Activated CD4-positive, CD25-positive, alpha-beta regulatory T cell treated with anti-CD3 and anti-CD28 coated beads, Interleukin-2, amount 50 U/mL, for 24 hours (primary cell): Measurements from ENCODE around the gene AGBL4.
"Not testable (repeated sequence)": the region's sequence is repeated elsewhere in the genome, so short reads cannot be mapped to it uniquely, and the experiment has no call there.

ENCODE experiments used
- ATAC-seq, 2 donors: fragments of 150-1000 bp; cut with Tn5 transposase; one replicate each; pipeline ENCODE4 v1.10.0; 2021; ENCODE audit warnings: mild to moderate bottlenecking in 1 of 2, moderate library complexity in 1 of 2

The AGBL4 gene

DNA sequence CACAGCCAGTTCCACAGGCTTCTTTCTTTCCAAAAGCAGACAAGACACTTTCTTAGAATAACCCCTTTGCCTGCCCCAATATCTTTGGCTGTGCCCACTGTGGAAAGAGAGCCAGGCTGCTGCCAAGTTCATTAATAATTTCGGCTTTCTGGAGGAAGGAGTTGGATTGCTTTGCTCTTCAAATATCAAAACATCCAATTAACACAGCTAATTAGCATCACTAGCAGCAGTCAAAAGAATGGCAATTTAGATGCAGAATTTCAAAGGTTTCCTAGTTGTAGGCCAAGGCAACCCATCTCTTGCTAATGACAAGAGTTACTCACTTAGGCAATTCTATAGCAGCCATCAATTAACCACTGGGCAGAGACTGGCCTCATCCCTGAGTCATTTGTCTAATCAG is 1460.7 kb downstream of the AGBL4 start:
- ATAC-seq = no peak

- no peak for ATAC-seq
Observed at GRCh38 chr1:48561444-48561843, 1462.3 kb downstream of the AGBL4 start.

- no peak for ATAC-seq
Observed at GRCh38 chr1:48560577-48560976, 1463.2 kb downstream of the AGBL4 start.

DNA sequence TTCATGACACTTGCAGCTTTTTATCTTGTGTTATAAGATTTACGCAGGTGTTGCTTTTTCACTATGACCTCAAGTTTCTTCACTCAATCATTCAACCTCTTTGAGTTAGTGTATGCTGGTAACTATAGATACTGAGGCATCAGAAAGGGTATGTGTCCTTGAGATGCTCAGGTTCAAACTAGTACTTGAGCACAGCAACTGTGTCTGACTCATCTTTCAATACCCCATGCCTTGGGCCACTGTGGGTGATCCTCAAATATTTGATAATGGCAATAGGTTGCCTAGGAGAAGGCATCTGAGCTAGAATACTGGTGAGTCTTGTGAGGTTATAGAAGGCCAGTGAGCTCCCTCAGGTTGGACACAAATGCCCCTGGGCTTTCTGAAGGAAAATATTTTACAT is 1463.6 kb downstream of the AGBL4 start:
- no peak for ATAC-seq

GRCh38 chr1:48558366-48558765 is 1465.4 kb downstream of the AGBL4 start:
- no peak for ATAC-seq

- no peak for ATAC-seq
Observed at GRCh38 chr1:48556186-48556850, 1467.4 kb downstream of the AGBL4 start.

DNA sequence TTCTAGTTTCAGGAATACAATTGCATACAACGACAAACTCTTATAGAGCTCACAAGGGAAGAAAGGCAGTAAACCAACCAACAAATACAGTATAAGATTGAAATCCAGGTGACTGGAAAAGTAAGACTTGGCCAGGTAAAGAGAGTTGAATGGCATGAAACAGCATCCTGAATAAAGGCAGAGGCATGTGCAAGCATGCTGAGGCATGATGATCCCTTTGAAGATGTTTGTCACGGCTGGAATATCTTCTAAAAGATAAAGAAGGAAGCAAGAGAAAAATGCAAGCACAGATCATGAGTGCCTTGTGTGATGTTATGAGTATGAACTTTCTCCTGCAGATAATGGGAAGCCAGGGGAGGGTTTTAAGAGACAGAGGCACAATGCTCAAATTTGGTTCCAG is 1468.5 kb downstream of the AGBL4 start:
- ATAC-seq = no peak

DNA sequence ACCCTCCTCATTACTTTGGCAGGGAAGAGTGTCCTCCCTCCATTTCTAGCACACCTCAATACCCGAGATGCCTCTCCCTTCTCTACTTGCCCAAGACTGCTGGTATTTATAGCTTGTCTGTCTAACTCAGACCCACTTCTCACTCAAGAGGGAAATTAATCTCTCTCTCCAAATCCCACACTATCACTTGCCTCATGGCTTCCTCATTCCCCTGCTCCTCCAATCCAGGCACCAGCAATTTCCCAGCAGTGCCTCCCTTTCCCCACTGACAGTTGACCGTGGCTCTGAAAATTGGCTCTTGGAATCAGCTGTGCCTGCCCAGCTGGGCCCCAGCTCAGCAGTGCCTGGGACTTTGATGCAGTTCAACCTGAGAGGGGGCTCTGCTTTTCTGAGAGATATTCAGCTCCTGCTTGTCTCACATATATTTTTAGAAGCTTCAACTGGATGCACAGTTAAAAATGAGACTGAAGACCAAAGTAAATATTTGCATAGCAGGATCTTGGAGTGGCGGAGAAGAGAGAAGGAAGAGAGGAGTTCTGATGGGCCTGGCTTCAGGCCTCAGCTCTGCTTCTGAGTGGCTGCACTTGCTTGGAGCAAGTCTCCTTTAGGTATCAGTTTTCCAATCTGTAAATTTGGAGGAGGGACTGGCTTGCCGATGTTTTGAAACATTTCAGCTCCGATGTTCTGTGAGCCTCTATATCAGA is 1470.7 kb downstream of the AGBL4 start:
- no peak for ATAC-seq

GRCh38 chr1:48552420-48552819 is 1471.3 kb downstream of the AGBL4 start:
- no peak for ATAC-seq

GRCh38 chr1:48548985-48549384 is 1474.8 kb downstream of the AGBL4 start:
- ATAC-seq = no peak

DNA sequence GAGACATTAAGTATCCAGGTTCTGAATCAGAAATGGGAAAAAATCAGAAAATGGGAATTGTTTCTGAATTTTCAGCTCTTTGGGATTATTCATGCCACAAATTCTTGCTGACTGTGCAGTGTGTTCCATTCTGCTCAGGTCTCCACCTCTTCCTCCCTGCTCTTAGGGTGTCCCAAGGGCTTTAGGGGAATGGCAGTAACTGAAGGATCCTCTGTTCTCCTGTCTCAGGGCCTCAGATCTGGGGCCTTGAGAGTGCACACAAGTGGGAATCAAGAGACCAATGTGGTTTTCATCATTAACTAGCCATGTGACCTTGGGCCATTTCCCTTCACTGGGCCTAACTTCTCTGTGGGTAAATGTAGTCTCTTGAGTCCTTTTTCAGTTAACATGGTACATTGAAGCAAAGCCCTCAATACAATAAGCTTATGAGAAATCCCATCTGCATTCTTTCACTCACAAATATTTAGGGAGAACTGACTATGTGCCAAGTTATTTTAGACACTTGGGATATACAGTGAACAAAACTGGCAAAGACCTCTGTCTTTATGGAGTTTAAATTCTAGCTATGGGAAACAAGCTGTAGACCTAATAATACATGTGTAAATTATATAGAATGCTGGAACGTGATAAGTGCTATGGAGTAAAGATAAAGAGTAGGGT is 1476.1 kb downstream of the AGBL4 start:
- ATAC-seq = no peak

DNA sequence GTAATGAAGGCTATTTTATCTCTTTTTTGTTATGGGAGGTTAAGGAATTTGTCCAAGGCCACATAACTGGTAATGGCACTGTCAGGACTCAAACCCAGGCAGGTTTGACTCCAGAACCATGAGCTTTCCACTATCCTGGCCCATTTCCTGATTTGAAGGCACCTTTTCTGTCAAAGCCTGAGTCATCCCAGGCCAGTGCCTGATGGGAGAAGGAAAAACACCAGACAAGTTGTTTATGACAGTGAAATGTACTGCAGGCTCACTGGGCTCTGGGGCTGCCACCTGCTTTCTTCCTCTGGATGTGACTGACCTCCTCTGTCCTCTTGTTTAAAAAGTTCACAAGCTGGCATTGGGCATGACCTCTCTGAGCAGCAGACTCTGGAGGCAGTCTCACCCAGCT is 1479.9 kb downstream of the AGBL4 start:
- ATAC-seq = no peak

DNA sequence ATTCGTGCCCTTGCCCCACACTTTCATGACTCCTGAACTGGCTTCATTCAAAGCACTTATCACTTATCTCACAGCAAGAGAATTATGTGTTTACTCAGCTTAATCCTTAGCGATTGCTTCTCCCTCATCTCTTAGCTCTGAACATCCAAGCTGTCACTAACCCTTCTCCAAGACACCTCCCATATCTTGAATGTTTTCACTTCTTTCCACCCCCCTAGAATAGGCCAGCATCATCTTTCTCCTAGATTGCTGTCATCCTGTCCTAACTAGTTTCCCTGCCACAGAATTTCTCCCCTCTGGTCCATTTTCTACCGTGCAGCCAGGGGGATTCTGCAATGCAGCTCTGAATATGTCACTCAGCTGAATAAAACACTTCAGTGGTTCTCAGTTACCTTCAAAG is 1483.2 kb downstream of the AGBL4 start:
- ATAC-seq = no peak

DNA sequence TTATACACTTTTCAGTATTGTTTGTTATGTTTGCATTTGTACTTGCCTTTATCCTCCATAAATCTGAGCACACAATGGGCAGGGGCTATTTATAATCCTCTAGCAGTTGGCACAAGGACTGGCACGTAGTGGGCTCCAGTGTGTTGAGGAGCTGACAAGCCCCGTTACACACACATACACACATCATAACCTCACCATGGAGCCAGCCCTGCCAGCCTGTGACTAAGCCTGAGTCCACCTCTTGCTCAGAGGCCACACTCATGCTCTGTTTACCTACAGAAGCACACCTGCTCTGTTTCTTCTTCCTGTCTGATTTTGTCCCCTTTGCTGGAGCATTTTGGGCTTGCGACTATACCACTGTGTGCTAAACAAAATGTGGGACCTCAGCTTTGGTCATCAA is 1487.3 kb downstream of the AGBL4 start:
- no peak for ATAC-seq

DNA sequence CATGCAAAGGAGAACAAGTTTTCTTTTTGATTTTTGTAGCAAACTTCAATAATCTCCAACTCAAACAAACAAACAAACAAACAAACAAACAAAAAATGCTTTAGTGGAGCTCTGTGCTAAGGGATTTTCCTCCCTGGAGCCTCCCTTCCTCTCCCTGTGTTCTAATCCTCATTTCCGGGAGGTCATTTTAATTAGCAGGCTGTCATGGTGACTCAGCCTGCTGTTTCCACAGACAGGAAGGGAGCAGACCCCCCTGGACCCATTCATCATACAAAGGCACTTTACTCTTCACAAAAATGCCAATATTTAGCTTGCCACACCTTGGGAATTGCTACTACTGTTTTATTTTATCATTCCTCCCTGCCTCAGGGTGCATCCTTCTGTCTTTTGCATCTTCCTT is 1490.8 kb downstream of the AGBL4 start:
- no peak for ATAC-seq

GRCh38 chr1:48530727-48531351 is 1492.9 kb downstream of the AGBL4 start:
- ATAC-seq = no peak

DNA sequence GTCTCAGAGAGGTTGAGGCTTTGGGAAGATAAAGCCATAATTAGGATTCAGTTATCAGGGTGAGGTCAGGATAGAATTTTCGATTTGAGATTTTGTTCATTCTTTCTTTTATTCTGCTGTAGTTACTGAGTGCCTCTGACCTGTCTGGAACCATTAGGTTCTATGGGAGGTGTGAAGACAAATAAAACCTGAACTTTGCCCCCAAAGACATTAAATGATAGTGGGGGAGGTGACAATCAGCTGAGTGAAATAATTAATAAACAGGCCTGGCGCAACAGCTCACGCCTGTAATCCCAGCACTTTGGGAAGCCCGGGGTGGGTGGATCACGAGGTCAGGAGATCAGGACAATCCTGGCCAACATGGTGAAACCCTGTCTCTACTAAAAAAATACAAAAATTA is 1496.7 kb downstream of the AGBL4 start:
- ATAC-seq = no peak

- no peak for ATAC-seq
Observed at GRCh38 chr1:48526008-48526710, 1497.6 kb downstream of the AGBL4 start.

GRCh38 chr1:48524892-48525467 is 1498.8 kb downstream of the AGBL4 start:
- ATAC-seq = no peak

DNA sequence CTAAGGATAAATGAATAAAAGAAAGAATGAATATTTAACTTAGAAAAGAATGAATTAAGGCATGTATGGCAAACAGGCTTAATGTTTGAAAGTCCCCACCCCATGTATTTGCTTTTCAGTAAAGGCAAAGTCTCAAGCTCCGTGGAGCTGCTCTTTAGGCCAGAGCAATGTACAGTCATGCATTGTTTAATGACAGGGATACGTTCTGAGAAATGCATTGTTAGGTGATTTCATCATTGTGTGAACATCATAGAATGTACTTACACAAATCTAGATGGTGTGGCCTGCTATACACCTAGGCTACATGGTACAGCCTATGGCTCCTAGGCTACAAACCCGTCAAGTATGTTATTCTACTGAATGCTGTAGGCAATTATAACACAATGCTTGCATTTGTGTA is 1500.2 kb downstream of the AGBL4 start:
- ATAC-seq = no peak

- ATAC-seq = not testable (repeated sequence)
Observed at GRCh38 chr1:48519896-48520295, 1503.9 kb downstream of the AGBL4 start.

- ATAC-seq = no peak
Observed at GRCh38 chr1:48506870-48507269, 1516.9 kb downstream of the AGBL4 start.
